NT2/D1 (cell line): ENCODE results near the gene CYSTM1.

Source experiments
- DNase-seq: peaks from one replicate; pipeline ENCODE4 v3.0.0-alpha.2; 2011; ENCODE audit warnings: low read depth, low spot score
- H3K27me3 ChIP-seq: 2 replicates; pipeline ENCODE4 v1.6.0; 2011; ENCODE audit warnings: mild to moderate bottlenecking; ENCODE audit not compliant: insufficient read length, insufficient read depth
- H3K36me3 ChIP-seq: 2 replicates; pipeline ENCODE4 v1.6.1; 2011; ENCODE audit warnings: mild to moderate bottlenecking, low read length, mixed read lengths; ENCODE audit not compliant: insufficient read depth, insufficient read length
- H3K4me1 ChIP-seq: 2 replicates; pipeline ENCODE4 v1.5.1; 2011; ENCODE audit not compliant: insufficient read depth, insufficient read length
- H3K4me3 ChIP-seq: 2 replicates; pipeline ENCODE4 v1.5.1; 2011; ENCODE audit warnings: low read depth; ENCODE audit not compliant: insufficient read length
- H3K9ac ChIP-seq: 2 replicates; pipeline ENCODE4 v1.6.0; 2011; ENCODE audit warnings: low read depth; ENCODE audit not compliant: insufficient read length
- H3K9me3 ChIP-seq: 2 replicates; pipeline ENCODE4 v1.5.1; 2011; ENCODE audit warnings: mild to moderate bottlenecking, low read length; ENCODE audit not compliant: insufficient read depth
- SUZ12 ChIP-seq: IDR thresholded peaks from 2 replicates; pipeline ENCODE4 v1.6.1; 2011; ENCODE audit not compliant: insufficient read length, insufficient read depth; ENCODE audit errors: extremely low read depth
- YY1 ChIP-seq: IDR thresholded peaks from 2 replicates; pipeline ENCODE4 v1.6.1; 2011; ENCODE audit not compliant: insufficient read length, insufficient read depth
- ZNF274 ChIP-seq: IDR thresholded peaks from 2 replicates; pipeline ENCODE4 v1.6.1; 2011; ENCODE audit warnings: mild to moderate bottlenecking, low read depth, low read length

The CYSTM1 gene

GRCh38 chr5:140221697-140222223, 46.8 kb downstream of the CYSTM1 start:
- TF ChIP-seq ZNF274, result no peak
- TF ChIP-seq SUZ12, result no peak
- TF ChIP-seq YY1, result no peak
- Histone ChIP-seq H3K27me3 (no peaks in the 10 kb centered on the region), H3K4me3 (no peak overlapping the region), H3K36me3 (no peaks in the 10 kb centered on the region), H3K4me1 (peaks cover 5% of the 10 kb centered on the region), H3K9ac (no peak overlapping the region), H3K9me3 (no peaks in the 10 kb centered on the region)
- DNase-seq, result no peak

- no peak for DNase-seq
- Histone ChIP-seq H3K4me3 (no peak overlapping the region), H3K9me3 (no peaks in the 10 kb centered on the region), H3K9ac (no peak overlapping the region), H3K27me3 (no peaks in the 10 kb centered on the region), H3K4me1 (peaks cover 8% of the 10 kb centered on the region), H3K36me3 (no peaks in the 10 kb centered on the region)
- TF ChIP-seq YY1 (no peak), SUZ12 (no peak), ZNF274 (no peak)
Observed at GRCh38 chr5:140222416-140222815, 47.4 kb downstream of the CYSTM1 start.

GRCh38 chr5:140223567-140223966, 48.6 kb downstream of the CYSTM1 start:
- Histone ChIP-seq H3K4me3 (no peak overlapping the region), H3K9me3 (no peaks in the 10 kb centered on the region), H3K36me3 (no peaks in the 10 kb centered on the region), H3K4me1 (peaks cover 8% of the 10 kb centered on the region), H3K9ac (no peak overlapping the region), H3K27me3 (no peaks in the 10 kb centered on the region)
- TF ChIP-seq YY1 (no peak), ZNF274 (no peak), SUZ12 (no peak)
- no peak for DNase-seq

GRCh38 chr5:140224658-140225057, 49.7 kb downstream of the CYSTM1 start:
- Histone ChIP-seq H3K4me1 (peaks cover 4% of the 10 kb centered on the region), H3K36me3 (no peaks in the 10 kb centered on the region), H3K4me3 (no peak overlapping the region), H3K9me3 (no peaks in the 10 kb centered on the region), H3K9ac (no peak overlapping the region), H3K27me3 (no peaks in the 10 kb centered on the region)
- DNase-seq, result no peak
- no peak for TF ChIP-seq SUZ12

- Histone ChIP-seq H3K9ac (no peak overlapping the region), H3K9me3 (no peaks in the 10 kb centered on the region), H3K27me3 (no peaks in the 10 kb centered on the region), H3K36me3 (no peaks in the 10 kb centered on the region), H3K4me1 (peaks cover 4% of the 10 kb centered on the region), H3K4me3 (no peak overlapping the region)
- DNase-seq, result no peak
- TF ChIP-seq ZNF274, result no peak
- TF ChIP-seq SUZ12, result no peak
- TF ChIP-seq YY1, result no peak
Observed at GRCh38 chr5:140225396-140225795, 50.4 kb downstream of the CYSTM1 start.

GRCh38 chr5:140227046-140227445, 52.1 kb downstream of the CYSTM1 start:
- no peak for DNase-seq
- TF ChIP-seq ZNF274 (no peak), YY1 (no peak)
- no peak overlapping the region for H3K9ac ChIP-seq
- no peaks in the 10 kb centered on the region for H3K27me3 ChIP-seq
- H3K4me1 ChIP-seq, result peaks cover 4% of the 10 kb centered on the region
- no peak overlapping the region for H3K4me3 ChIP-seq
- H3K9me3 ChIP-seq, result no peaks in the 10 kb centered on the region
- H3K36me3 ChIP-seq, result no peaks in the 10 kb centered on the region

GRCh38 chr5:140228364-140228837, 53.4 kb downstream of the CYSTM1 start:
- Histone ChIP-seq H3K9ac (no peak overlapping the region), H3K27me3 (no peaks in the 10 kb centered on the region), H3K9me3 (no peaks in the 10 kb centered on the region), H3K36me3 (no peaks in the 10 kb centered on the region), H3K4me1 (peaks cover 4% of the 10 kb centered on the region), H3K4me3 (no peak overlapping the region)
- no peak for DNase-seq
- TF ChIP-seq SUZ12 (no peak), YY1 (no peak), ZNF274 (no peak)
